Stomach (tissue), 9 donors: ENCODE data around the gene KIRREL3. TPM values are rescaled to one million over a fixed set of nuclear protein-coding genes. Genes with fewer than 3 reads are reported as not detected.

Experiments
- DNase-seq, 2 donors: peaks; one replicate each; pipeline versions ENCODE4 v3.0.0 to v3.0.0-alpha.2; 2013 to 2019
- H3K27ac ChIP-seq, 5 donors: fragments of 200-600 bp in 4 of 5; sonication (generic) in 4 of 5; one replicate each; pipeline ENCODE4 v1.5.1; 2013 to 2019; ENCODE audit warnings: mild to moderate bottlenecking in 1 of 5, moderate library complexity in 1 of 5
- H3K27me3 ChIP-seq, 3 donors: fragments of 200-600 bp; sonication (generic); one replicate each; pipeline ENCODE4 v1.5.1; 2017 to 2019; ENCODE audit warnings: mixed run types in 1 of 3
- H3K36me3 ChIP-seq, 4 donors: fragments of 200-600 bp; sonication (generic); 1 replicate in 3 of 4; 2 replicates in 1 of 4; pipeline ENCODE4 v1.5.1; 2016 to 2019
- H3K4me1 ChIP-seq, 4 donors: fragments of 200-600 bp; sonication (generic); one replicate each; pipeline ENCODE4 v1.5.1; 2016 to 2019
- H3K4me3 ChIP-seq, 4 donors: fragments of 200-600 bp; sonication (generic) in 3 of 4; one replicate each; pipeline ENCODE4 v1.5.1; 2016 to 2019; ENCODE audit warnings: mild to moderate bottlenecking in 1 of 4
- H3K9me3 ChIP-seq, 4 donors: fragments of 200-600 bp; sonication (generic); one replicate each; pipeline ENCODE4 v1.5.1; 2016 to 2019
- CTCF ChIP-seq, 7 experiments: fragments of 450-650 bp in 4 of 7; fragments of 200-600 bp in 3 of 7; sonication (generic) in 3 of 7; IDR thresholded peaks; one replicate each; pipeline ENCODE4 v1.5.1; 2016 to 2019; ENCODE audit warnings: antibody characterized with exemption in 7 of 7, control low read depth in 2 of 7, mild to moderate bottlenecking in 1 of 7
- EP300 ChIP-seq: sonication (generic); formaldehyde crosslinking; IDR thresholded peaks from one replicate; pipeline ENCODE4 v1.6.1; 2017; ENCODE audit warnings: antibody characterized with exemption
- POLR2A ChIP-seq, 4 donors: fragments of 450-650 bp; IDR thresholded peaks; one replicate each; pipeline ENCODE4 v1.6.1; 2016; ENCODE audit warnings: antibody characterized with exemption in 4 of 4, control low read depth in 2 of 4, mild to moderate bottlenecking in 1 of 4, moderate library complexity in 1 of 4
- POLR2AphosphoS5 ChIP-seq, 3 donors: sonication (generic); formaldehyde crosslinking; IDR thresholded peaks; one replicate each; pipeline ENCODE4 v1.6.1; 2016; ENCODE audit warnings: antibody characterized with exemption in 3 of 3
- WGBS, 5 donors: extraction: QIAGEN DNeasy Blood & Tissue Kit in 3 of 5; methylation state at CpG; one replicate each; pipeline versions ENCODE4 v1.1.5 to v1.1.7; 2013 to 2018; 5-methylcytosine and 5-hydroxymethylcytosine counted together
- intact Hi-C: fragments of 100-400 bp; cut with DNase I; formaldehyde crosslinking; loops from one replicate; pipeline ENCODE4 v1.15.1; 2023; ENCODE audit warnings: low total_unique reads
- polyA plus RNA-seq, 3 donors: library from polyadenylated mRNA; stranded (reverse); fragments of 200-250 nt; gene quantifications; one replicate each; pipeline ENCODE4 v1.2.3, GENCODE V29; 2013
- total RNA-seq, 5 donors: library from RNA; depleted of rRNA; stranded (reverse); fragments of >200 nt; gene quantifications; one replicate each; pipeline versions ENCODE4 v1.1.0 to v1.2.3, GENCODE V29; 2014 to 2016
- donor health status: healthy with polysubstance abuse.
- donor health status: Bipolar disorder and iron deficiency.
- donor health status: healthy.

The KIRREL3 gene
- total and polyA plus RNA-seq, 8 donors, result 0.10 to 1.7 (median 0.38) TPM; not detected in 4

GRCh38 chr11:126720539-126721235 lies 279.9 kb downstream of the KIRREL3 start:
- H3K27me3 ChIP-seq, result peaks cover 0 to 17% (median 0%) of the 10 kb centered on the region in 3 donors
- WGBS, 5 donors, result 75 to 86% (median 85%) methylated on average over 5 of the region's 5 CpGs
- H3K27ac ChIP-seq, result no peak overlapping the region
- no peaks in the 10 kb centered on the region for H3K9me3 ChIP-seq
- H3K36me3 ChIP-seq, result no peaks in the 10 kb centered on the region
- no peaks in the 10 kb centered on the region for H3K4me1 ChIP-seq
- intact Hi-C loops, result loop anchor here (2.0 kb wide), 1 partner anchor 268 kb away; no protein-coding TSS in a partner anchor
- no peak for DNase-seq
- H3K4me3 ChIP-seq, result no peak overlapping the region
- no peak for TF ChIP-seq POLR2A (IDR thresholded peaks at IDR 0.05)
- TF ChIP-seq EP300, result no peak
- no peak for TF ChIP-seq CTCF (IDR thresholded peaks at IDR 0.05)
- no peak for TF ChIP-seq POLR2AphosphoS5 (IDR thresholded peaks at IDR 0.05)

GRCh38 chr11:126719740-126720139 lies 280.8 kb downstream of the KIRREL3 start:
- Histone ChIP-seq H3K36me3 (no peaks in the 10 kb centered on the region), H3K4me1 (no peaks in the 10 kb centered on the region), H3K27ac (no peak overlapping the region), H3K4me3 (no peak overlapping the region), H3K9me3 (no peaks in the 10 kb centered on the region), H3K27me3 (peaks cover 0 to 18% (median 0%) of the 10 kb centered on the region in 3 donors)
- DNase-seq, result no peak
- no peak for TF ChIP-seq CTCF (IDR thresholded peaks at IDR 0.05)
- no peak for TF ChIP-seq POLR2A (IDR thresholded peaks at IDR 0.05)
- TF ChIP-seq POLR2AphosphoS5 (IDR thresholded peaks at IDR 0.05), result no peak
- no peak for TF ChIP-seq EP300
- intact Hi-C loops, result loop anchor here (2.0 kb wide), 1 partner anchor 269 kb away; no protein-coding TSS in a partner anchor
- 89 to 95% (median 92%) methylated on average over 3 of the region's 3 CpGs for WGBS, 5 donors

GRCh38 chr11:126718276-126718675 lies 282.3 kb downstream of the KIRREL3 start:
- DNase-seq, result no peak
- Histone ChIP-seq H3K4me1 (no peaks in the 10 kb centered on the region), H3K4me3 (no peak overlapping the region), H3K27ac (no peak overlapping the region), H3K9me3 (no peaks in the 10 kb centered on the region), H3K27me3 (peaks cover 0 to 19% (median 0%) of the 10 kb centered on the region in 3 donors), H3K36me3 (no peaks in the 10 kb centered on the region)
- intact Hi-C loops, result no loop called here
- 76 to 84% (median 81%) methylated on average over 3 of the region's 3 CpGs for WGBS, 5 donors
- TF ChIP-seq CTCF (IDR thresholded peaks at IDR 0.05) (no peak), POLR2AphosphoS5 (IDR thresholded peaks at IDR 0.05) (no peak), POLR2A (IDR thresholded peaks at IDR 0.05) (no peak), EP300 (no peak)

GRCh38 chr11:126716456-126717083 lies 284.0 kb downstream of the KIRREL3 start:
- peak in 5 of 7 experiments; percentile 41 to 76 (median 64) for TF ChIP-seq CTCF (IDR thresholded peaks at IDR 0.05)
- no peak for TF ChIP-seq EP300
- TF ChIP-seq POLR2A (IDR thresholded peaks at IDR 0.05), result no peak
- Histone ChIP-seq H3K4me3 (no peak overlapping the region), H3K4me1 (no peaks in the 10 kb centered on the region), H3K27ac (no peak overlapping the region), H3K36me3 (no peaks in the 10 kb centered on the region), H3K9me3 (no peaks in the 10 kb centered on the region), H3K27me3 (peaks cover 0 to 36% (median 9%) of the 10 kb centered on the region in 3 donors)
- WGBS, 5 donors, result 45 to 74% (median 56%) methylated on average over 4 of the region's 4 CpGs
- peak; percentile 67 to 76 for DNase-seq
- intact Hi-C loops, result no loop called here
